HG02623 (cell line): ENCODE results near the gene MRGPRX2.

ENCODE experiments used
- ATAC-seq: cut with Tn5 transposase; IDR thresholded peaks from one replicate; pipeline ENCODE4 v1.9.1; 2021; ENCODE audit warnings: moderate library complexity; ENCODE audit not compliant: unreplicated experiment

The MRGPRX2 gene

DNA sequence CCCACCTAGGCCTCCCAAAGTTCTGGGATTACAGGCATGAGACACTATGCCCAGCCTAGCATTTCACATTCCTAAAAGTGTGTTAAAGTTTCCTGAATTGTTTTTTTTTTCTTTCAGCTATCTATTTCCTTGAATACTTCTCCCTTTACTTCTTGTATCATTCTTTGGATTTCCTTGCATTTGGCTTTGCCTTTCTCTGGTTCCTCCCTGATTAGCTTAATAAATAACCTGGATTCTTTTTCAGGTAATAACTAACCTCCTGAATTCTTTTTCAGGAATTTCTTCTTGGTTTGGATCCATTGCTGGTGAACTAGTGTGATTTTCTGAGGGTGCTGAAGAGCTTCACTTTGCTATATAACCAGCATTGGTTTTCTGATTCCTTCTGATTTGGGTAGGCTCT, 47.9 kb downstream of the MRGPRX2 start:
- no peak for ATAC-seq
